Mucosa of descending colon (tissue), 3 donors: Measurements from ENCODE around the gene MAT1A. TPM values are rescaled to one million over a fixed set of nuclear protein-coding genes. Genes with fewer than 3 reads are reported as not detected.

Experiments used
- ATAC-seq: fragments of 200-7000 bp; cut with Tn5 transposase; one replicate; pipeline ENCODE4 v1.9.1; 2020; ENCODE audit warnings: mild to moderate bottlenecking, moderate library complexity
- DNase-seq, 3 donors: peaks; one replicate each; pipeline ENCODE4 v3.0.0-alpha.2; 2020
- H3K36me3 ChIP-seq: fragments of 200-600 bp; one replicate; pipeline ENCODE4 v1.8.0; 2021; ENCODE audit warnings: low read depth, mild to moderate bottlenecking
- H3K4me1 ChIP-seq: fragments of 200-600 bp; one replicate; pipeline ENCODE4 v1.8.0; 2021; ENCODE audit warnings: low read depth, mild to moderate bottlenecking
- H3K4me3 ChIP-seq: fragments of 200-600 bp; one replicate; pipeline ENCODE4 v1.8.0; 2021; ENCODE audit warnings: mild to moderate bottlenecking
- H3K9me3 ChIP-seq: fragments of 200-600 bp; one replicate; pipeline ENCODE4 v1.8.0; 2021; ENCODE audit warnings: mild to moderate bottlenecking
- intact Hi-C, 2 donors: fragments of 100-400 bp; cut with DNase I in 1 of 2; cut with micrococcal nuclease in 1 of 2; formaldehyde crosslinking; loops; one replicate each; pipeline versions ENCODE4 v1.11.0 to v1.11.1; 2022; cut with DNase I, micrococcal nuclease
- total RNA-seq, 3 donors: library from RNA; stranded (reverse); fragmentation: NEBNext Ultra II Directional in 2 of 3; extraction: Animal tissue kit (Norgen Biotek cat#: 25700) in 2 of 3; gene quantifications; one replicate each; pipeline versions ENCODE4 v1.2.1 to v1.2.4, GENCODE V29; 2021 to 2023
- TF ChIP-seq, protein P1 (sequence below): fragments of 200-600 bp; IDR thresholded peaks from one replicate; pipeline ENCODE4 v1.8.0; 2022; ENCODE audit warnings: antibody characterized with exemption, mild to moderate bottlenecking
- donor health status: DM: no; HTN: no; CAD: no; lungs with moderate emphysema.
- donor health status: DM: no; HTN: no; CAD: no.
- donor health status: DM: no; HTN: yes; CAD: no.

Gene MAT1A
- total RNA-seq, 3 donors from 2014 or later, result 0.89 TPM; not detected in 2

DNA sequence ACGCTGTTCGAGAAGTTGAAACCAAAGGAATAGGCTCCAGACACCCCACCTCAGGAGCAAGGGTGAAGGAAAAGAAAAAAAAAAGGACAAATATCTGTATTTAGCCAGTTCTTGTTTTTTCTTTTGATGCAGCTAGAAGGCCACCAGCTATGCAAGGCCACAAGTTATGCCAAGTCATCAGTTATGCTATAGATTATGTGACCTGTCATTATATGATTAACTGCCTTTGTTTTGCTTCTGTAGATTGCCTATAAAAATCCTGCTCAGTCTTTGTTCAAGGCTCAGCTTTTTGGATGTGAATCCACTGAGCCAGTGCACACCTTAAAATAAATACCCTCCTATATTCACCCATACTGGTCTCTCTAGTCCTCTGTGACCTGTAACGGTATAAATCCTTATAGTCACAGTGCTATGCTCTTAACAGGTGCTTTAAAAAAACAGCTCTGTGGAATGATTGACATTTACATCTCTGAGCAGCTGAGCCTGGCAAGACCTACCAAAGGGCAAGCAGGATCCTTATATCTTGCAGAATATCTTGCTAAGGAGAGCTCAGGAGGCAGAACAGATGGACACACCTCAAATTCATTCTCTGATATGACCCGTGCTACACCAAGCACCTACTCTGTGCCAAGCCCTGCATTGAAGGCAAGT, 20.4 kb downstream of the MAT1A start:
- H3K9me3 ChIP-seq, result no peaks in the 10 kb centered on the region
- H3K4me1 ChIP-seq, result no peaks in the 10 kb centered on the region
- no peaks in the 10 kb centered on the region for H3K36me3 ChIP-seq
- DNase-seq (no peak), ATAC-seq (no peak)
- no peak overlapping the region for H3K4me3 ChIP-seq
- TF ChIP-seq, protein P1, sequence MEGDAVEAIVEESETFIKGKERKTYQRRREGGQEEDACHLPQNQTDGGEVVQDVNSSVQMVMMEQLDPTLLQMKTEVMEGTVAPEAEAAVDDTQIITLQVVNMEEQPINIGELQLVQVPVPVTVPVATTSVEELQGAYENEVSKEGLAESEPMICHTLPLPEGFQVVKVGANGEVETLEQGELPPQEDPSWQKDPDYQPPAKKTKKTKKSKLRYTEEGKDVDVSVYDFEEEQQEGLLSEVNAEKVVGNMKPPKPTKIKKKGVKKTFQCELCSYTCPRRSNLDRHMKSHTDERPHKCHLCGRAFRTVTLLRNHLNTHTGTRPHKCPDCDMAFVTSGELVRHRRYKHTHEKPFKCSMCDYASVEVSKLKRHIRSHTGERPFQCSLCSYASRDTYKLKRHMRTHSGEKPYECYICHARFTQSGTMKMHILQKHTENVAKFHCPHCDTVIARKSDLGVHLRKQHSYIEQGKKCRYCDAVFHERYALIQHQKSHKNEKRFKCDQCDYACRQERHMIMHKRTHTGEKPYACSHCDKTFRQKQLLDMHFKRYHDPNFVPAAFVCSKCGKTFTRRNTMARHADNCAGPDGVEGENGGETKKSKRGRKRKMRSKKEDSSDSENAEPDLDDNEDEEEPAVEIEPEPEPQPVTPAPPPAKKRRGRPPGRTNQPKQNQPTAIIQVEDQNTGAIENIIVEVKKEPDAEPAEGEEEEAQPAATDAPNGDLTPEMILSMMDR, result no peak
- intact Hi-C loops, result no loop called here

DNA sequence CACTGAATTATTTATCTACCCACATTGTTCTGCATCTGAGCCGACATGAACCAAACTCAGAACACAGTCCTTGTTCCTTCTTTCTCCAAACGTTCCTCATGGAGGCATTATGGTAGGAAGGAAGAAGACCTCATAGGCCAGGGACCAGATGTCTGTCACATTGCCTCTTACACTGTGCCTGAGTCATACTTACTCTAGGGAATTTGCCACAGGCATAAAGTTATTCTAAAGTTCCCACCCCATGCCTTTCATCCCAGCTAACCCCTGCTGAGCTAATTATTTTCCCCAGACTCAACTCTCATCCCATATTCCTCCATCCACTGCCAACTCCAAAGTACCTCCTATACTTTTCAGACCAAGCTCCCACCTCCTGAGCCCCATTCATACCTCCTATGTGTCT, 21.2 kb downstream of the MAT1A start:
- no peak overlapping the region for H3K4me3 ChIP-seq
- DNase-seq, result no peak
- no peak for ATAC-seq
- intact Hi-C loops, result no loop called here
- no peaks in the 10 kb centered on the region for H3K9me3 ChIP-seq
- no peaks in the 10 kb centered on the region for H3K36me3 ChIP-seq
- no peaks in the 10 kb centered on the region for H3K4me1 ChIP-seq
- TF ChIP-seq, protein P1, result no peak

DNA sequence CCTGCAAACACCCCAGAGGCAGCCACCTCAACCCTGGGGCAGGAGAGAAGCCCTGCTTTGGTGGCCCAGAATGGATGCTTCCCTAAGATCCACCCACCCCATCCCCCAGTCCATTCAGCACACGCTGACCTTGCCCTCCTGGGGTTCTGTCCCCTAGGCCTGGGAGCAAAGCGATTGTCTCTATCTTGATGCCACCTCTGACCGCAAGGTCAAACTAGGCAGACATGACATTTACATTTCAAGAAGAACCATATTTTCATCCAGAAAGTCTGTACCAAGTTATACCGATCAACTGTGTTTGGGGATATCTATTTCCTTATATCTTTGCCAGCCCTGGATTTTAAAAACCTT, 23.0 kb downstream of the MAT1A start:
- DNase-seq (no peak), ATAC-seq (no peak)
- intact Hi-C loops, result no loop called here
- H3K4me3 ChIP-seq, result no peak overlapping the region
- no peaks in the 10 kb centered on the region for H3K4me1 ChIP-seq
- H3K9me3 ChIP-seq, result no peaks in the 10 kb centered on the region
- no peaks in the 10 kb centered on the region for H3K36me3 ChIP-seq
- TF ChIP-seq, protein P1, result no peak

DNA sequence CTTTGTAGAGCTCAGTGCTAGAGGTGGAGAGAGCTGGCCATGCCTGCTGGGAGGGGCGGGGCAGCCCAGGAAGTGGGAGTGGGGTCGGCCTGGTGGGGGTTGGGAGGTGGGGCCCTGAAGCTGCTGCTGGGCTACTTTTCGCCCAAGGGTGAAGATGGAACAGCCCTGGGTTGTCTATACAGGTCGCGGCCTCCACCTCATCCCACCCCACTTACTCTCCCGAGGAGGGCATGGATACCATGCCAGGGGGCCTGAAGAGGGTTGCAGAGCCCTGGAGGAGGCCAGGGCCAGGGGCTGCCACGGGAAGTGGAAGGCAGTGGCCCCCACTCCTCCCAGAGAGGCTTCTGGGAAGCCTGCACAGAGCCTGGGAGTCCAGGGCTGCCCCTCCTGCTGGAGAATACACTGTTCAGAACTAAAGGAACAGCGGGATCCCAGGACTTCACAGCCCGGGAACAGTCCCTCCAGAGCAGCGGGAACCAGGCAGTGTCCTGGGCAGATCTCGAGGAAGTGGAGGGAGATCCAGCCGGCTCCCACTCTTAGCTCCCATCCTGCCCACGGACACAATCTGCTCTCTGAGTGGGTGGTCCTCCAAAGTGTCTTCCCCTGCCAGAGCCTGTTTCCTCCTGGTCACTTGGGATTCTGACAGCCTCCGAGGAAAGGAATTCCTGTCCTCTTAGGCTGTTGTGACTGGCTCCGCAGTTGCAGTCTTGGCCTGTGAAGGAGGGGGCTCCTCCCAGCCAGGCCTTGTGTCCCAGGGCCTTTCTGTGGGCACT, 23.5 kb downstream of the MAT1A start:
- DNase-seq (no peak), ATAC-seq (no peak)
- no peaks in the 10 kb centered on the region for H3K4me1 ChIP-seq
- intact Hi-C loops, result no loop called here
- H3K9me3 ChIP-seq, result no peaks in the 10 kb centered on the region
- no peaks in the 10 kb centered on the region for H3K36me3 ChIP-seq
- H3K4me3 ChIP-seq, result no peak overlapping the region
- TF ChIP-seq, protein P1, result no peak

DNA sequence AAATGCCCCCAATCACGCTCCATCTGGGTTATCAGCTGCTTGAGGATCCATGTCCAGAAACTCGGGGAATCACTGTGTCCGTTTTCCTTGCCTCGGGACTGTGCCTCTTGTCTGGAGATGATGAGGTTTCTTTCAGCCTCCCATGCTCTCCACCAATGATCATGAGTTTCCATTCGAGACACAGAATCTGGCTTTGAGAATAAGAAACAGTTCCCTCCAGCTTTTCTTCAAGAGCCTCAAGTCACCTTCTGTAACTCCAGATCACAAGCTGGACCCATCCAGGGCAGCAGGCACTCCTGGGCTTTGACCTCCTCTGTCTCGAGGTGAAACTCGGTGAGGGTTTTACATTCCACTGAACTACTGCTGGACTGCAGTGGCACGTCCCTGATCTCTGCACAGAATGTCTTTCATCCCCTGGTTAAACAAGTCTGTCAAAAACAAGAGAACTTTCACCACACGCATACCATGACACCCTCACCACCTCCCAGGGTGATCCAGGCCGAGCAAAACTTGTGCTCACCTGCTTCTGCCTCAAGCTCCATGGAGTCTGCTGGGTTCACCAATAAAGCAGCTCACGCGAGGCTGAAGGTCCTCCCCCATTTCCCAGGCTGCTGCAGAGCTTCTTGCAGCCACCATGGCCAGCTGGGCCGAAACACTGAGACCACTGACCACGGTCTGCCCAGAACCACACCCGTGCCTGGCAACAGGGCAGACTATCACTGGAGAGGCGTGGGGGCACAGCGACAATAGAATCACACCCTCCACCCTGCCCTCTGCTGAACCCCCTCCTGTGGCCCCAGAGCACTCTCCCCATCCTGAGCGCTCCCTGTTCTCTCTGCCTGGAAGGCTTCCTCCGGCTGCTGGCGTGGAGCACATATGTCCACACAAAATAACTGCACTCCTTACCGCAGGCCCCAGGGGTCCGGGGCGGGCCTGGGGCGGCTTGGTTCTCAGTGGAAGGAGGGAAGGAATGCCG, 25.1 kb downstream of the MAT1A start:
- intact Hi-C loops, result no loop called here
- Histone ChIP-seq H3K36me3 (no peaks in the 10 kb centered on the region), H3K4me3 (no peak overlapping the region), H3K9me3 (no peaks in the 10 kb centered on the region), H3K4me1 (no peaks in the 10 kb centered on the region)
- ATAC-seq (no peak), DNase-seq (no peak)
- TF ChIP-seq, protein P1, result no peak
